Activated CD4-positive, alpha-beta T cell treated with anti-CD3 and anti-CD28 coated beads for 36 hours (primary cell): ENCODE results near the gene EOGT. TPM values are rescaled to one million over a fixed set of nuclear protein-coding genes. Genes with fewer than 3 reads are reported as not detected.

Source experiments
- ATAC-seq: fragments of 200-7000 bp; cut with Tn5 transposase; one replicate; pipeline ENCODE4 v1.10.0; 2021; ENCODE audit warnings: mild to moderate bottlenecking, moderate library complexity
- CTCF ChIA-PET: fragments of 350-600 bp; sonication (Branson Sonifier 250); formaldehyde crosslinking; loops from one replicate; lab custom pipeline; 2021; ENCODE audit warnings: antibody characterized with exemption; lab: Charles Lee
- POLR2A ChIA-PET: fragments of 350-600 bp; sonication (Branson Sonifier 250); formaldehyde crosslinking; loops from one replicate; lab custom pipeline; 2021; ENCODE audit warnings: antibody characterized with exemption, inconsistent platforms; lab: Charles Lee
- DNase-seq: peaks from one replicate; pipeline ENCODE4 v3.0.0-alpha.2; 2020
- H3K27ac Mint-ChIP-seq: one replicate; pipeline ENCODE4 v1.8.0; 2021; ENCODE audit warnings: mixed read lengths
- H3K27me3 Mint-ChIP-seq: one replicate; pipeline ENCODE4 v1.8.0; 2021; ENCODE audit warnings: mixed read lengths
- H3K36me3 Mint-ChIP-seq: one replicate; pipeline ENCODE4 v1.8.0; 2021; ENCODE audit warnings: low read depth, mixed read lengths
- H3K4me1 Mint-ChIP-seq: one replicate; pipeline ENCODE4 v1.8.0; 2021; ENCODE audit warnings: mixed read lengths
- H3K4me3 Mint-ChIP-seq: one replicate; pipeline ENCODE4 v1.8.0; 2021; ENCODE audit warnings: mild to moderate bottlenecking, moderate library complexity, mixed read lengths
- H3K9me3 Mint-ChIP-seq: one replicate; pipeline ENCODE4 v1.8.0; 2021; ENCODE audit warnings: low read depth, mixed read lengths
- intact Hi-C, 2 experiments: fragments of 100-400 bp; cut with DNase I in 1 of 2; cut with micrococcal nuclease in 1 of 2; formaldehyde crosslinking; loops; one replicate each; pipeline versions ENCODE4 v1.14.2 to v1.15.1; 2022 to 2024; cut with DNase I, micrococcal nuclease
- total RNA-seq, 2 experiments: library from RNA; stranded (reverse); gene quantifications; one replicate each; pipeline ENCODE4 v1.2.3, GENCODE V29; 2021

Gene EOGT
- total RNA-seq, 2 experiments from 2014 or later, result 6.0 to 8.4 TPM

GRCh38 chr3:69032142-69032541, 18.7 kb upstream of the EOGT start:
- H3K9me3 Mint-ChIP-seq, result no peaks in the 10 kb centered on the region
- no peak overlapping the region for H3K27ac Mint-ChIP-seq
- ChIA-PET POLR2A (interaction anchor here (0.5 kb wide), 1 partner anchor 69 kb away, joined by 5 read pairs; no protein-coding TSS in a partner anchor), CTCF (interaction anchor here (0.7 to 1.1 kb wide), 2 partner anchors 14 to 54 kb away, joined by 3 to 4 read pairs; no protein-coding TSS in a partner anchor)
- H3K36me3 Mint-ChIP-seq, result peaks cover 62% of the 10 kb centered on the region
- no peak overlapping the region for H3K4me3 Mint-ChIP-seq
- no peaks in the 10 kb centered on the region for H3K27me3 Mint-ChIP-seq
- intact Hi-C loops, result no loop called here
- DNase-seq (no peak), ATAC-seq (peak; percentile 69)
- H3K4me1 Mint-ChIP-seq, result peaks cover 15% of the 10 kb centered on the region

GRCh38 chr3:69031635-69032034, 18.2 kb upstream of the EOGT start:
- intact Hi-C loops, result no loop called here
- Mint-ChIP-seq H3K27me3 (no peaks in the 10 kb centered on the region), H3K4me3 (no peak overlapping the region), H3K36me3 (peaks cover 60% of the 10 kb centered on the region), H3K4me1 (peaks cover 15% of the 10 kb centered on the region), H3K27ac (no peak overlapping the region), H3K9me3 (no peaks in the 10 kb centered on the region)
- POLR2A ChIA-PET, result interaction anchor here (0.5 kb wide), 1 partner anchor 69 kb away, joined by 5 read pairs; no protein-coding TSS in a partner anchor
- no peak for DNase-seq
- ATAC-seq, result no peak
- CTCF ChIA-PET, result interaction anchor here (0.7 kb wide), 1 partner anchor 15 kb away, joined by 3 read pairs; no protein-coding TSS in a partner anchor

DNA sequence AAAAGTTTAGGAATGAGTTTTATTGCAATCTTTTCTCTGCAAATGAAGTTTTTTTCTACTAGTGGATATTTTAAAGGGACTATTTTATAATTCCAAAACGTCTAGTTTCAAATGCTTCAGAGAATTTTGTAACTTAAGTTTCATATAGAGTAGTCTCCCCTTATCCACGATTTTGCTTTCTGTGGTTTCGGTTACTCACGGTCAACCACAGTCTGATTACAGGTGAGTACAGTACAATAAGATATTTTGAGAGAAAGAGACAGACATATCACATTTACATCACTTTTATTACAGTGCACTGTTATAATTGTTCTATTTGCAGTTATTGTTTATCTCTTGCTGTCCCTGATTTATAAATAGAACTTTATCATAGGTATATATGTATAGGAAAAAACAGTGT, 7.4 kb upstream of the EOGT start:
- Mint-ChIP-seq H3K36me3 (peaks cover 28% of the 10 kb centered on the region), H3K9me3 (no peaks in the 10 kb centered on the region), H3K27me3 (no peaks in the 10 kb centered on the region), H3K4me3 (no peak overlapping the region), H3K4me1 (peaks cover 5% of the 10 kb centered on the region), H3K27ac (no peak overlapping the region)
- DNase-seq (no peak), ATAC-seq (no peak)
- ChIA-PET CTCF (interaction anchor here (1.0 to 1.2 kb wide), 2 partner anchors 17 to 31 kb away, joined by 3 to 4 read pairs; partner anchors contain the start of gene TMF1), POLR2A (no interaction called here)
- intact Hi-C loops, result no loop called here

DNA sequence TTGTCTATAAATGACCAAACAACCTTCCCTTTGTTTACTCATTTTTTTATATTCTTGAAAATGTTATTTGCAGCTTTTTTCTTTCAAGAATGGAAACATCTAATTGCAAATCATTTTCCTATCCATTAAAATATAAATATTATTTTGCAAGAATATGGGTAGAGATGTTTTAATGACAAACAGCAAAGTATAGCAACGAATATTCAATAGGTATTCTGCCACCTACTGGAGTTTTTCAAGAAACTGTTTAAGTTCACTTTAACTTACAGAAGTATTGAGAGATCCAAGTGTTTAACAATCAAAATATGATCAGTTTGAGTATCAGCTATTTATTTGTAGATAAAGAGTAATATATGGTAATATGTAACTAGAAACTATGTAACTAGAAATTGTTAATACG, 6.9 kb upstream of the EOGT start:
- no peak for ATAC-seq
- Mint-ChIP-seq H3K27ac (no peak overlapping the region), H3K36me3 (peaks cover 24% of the 10 kb centered on the region), H3K4me3 (no peak overlapping the region), H3K27me3 (no peaks in the 10 kb centered on the region), H3K9me3 (no peaks in the 10 kb centered on the region), H3K4me1 (peaks cover 5% of the 10 kb centered on the region)
- intact Hi-C loops, result no loop called here
- no peak for DNase-seq
- POLR2A ChIA-PET, result interaction anchor here (0.6 kb wide), 1 partner anchor 11 kb away, joined by 7 read pairs; no protein-coding TSS in a partner anchor
- CTCF ChIA-PET, result interaction anchor here (0.8 to 1.2 kb wide), 3 partner anchors 17 to 167 kb away, joined by 3 to 4 read pairs (median 3); partner anchors contain the start of gene TMF1

DNA sequence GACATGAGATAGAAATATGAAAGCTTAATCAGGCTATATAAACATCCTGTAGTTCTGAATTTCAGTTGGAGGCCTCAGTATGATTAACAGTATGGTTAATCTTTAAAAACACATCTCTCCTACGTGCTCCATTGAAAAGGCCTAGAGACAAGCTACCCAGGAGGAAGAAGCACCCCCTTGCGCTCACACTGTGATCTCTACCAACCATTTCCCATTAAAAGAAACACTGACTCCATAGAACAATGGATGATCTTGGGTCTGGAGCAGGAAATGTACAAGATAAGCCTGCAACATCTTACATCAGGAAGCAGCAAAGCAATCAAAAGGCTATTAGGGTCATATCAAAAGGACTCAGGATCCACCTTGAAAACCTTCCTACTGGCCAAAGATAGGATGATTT, 3.4 kb upstream of the EOGT start:
- POLR2A ChIA-PET, result no interaction called here
- Mint-ChIP-seq H3K27me3 (no peaks in the 10 kb centered on the region), H3K36me3 (peaks cover 21% of the 10 kb centered on the region), H3K4me1 (peaks cover 24% of the 10 kb centered on the region), H3K27ac (no peak overlapping the region), H3K4me3 (no peak overlapping the region), H3K9me3 (no peaks in the 10 kb centered on the region)
- DNase-seq (no peak), ATAC-seq (no peak)
- intact Hi-C loops, result no loop called here
- CTCF ChIA-PET, result interaction anchor here (0.7 kb wide), 1 partner anchor 11 kb away, joined by 3 read pairs; no protein-coding TSS in a partner anchor

- ATAC-seq (no peak), DNase-seq (no peak)
- H3K27ac Mint-ChIP-seq, result no peak overlapping the region
- no peaks in the 10 kb centered on the region for H3K27me3 Mint-ChIP-seq
- no peaks in the 10 kb centered on the region for H3K9me3 Mint-ChIP-seq
- H3K4me1 Mint-ChIP-seq, result peaks cover 24% of the 10 kb centered on the region
- H3K36me3 Mint-ChIP-seq, result peaks cover 20% of the 10 kb centered on the region
- CTCF ChIA-PET, result interaction anchor here (0.6 kb wide), 1 partner anchor 86 kb away, joined by 3 read pairs; no protein-coding TSS in a partner anchor
- intact Hi-C loops, result no loop called here
- POLR2A ChIA-PET, result no interaction called here
- H3K4me3 Mint-ChIP-seq, result no peak overlapping the region
Measured at GRCh38 chr3:69016102-69016501, 2.6 kb upstream of the EOGT start.

- H3K36me3 Mint-ChIP-seq, result peaks cover 20% of the 10 kb centered on the region
- ATAC-seq (no peak), DNase-seq (no peak)
- peak overlapping the region; percentile 81 for H3K27ac Mint-ChIP-seq
- POLR2A ChIA-PET, result interaction anchor here (0.6 to 0.8 kb wide), 2 partner anchors 12 to 1359 kb away, joined by 3 to 4 read pairs; no protein-coding TSS in a partner anchor
- peaks cover 24% of the 10 kb centered on the region for H3K4me1 Mint-ChIP-seq
- intact Hi-C loops, result loop anchor here (2.0 to 5.0 kb wide), 3 partner anchors 69 to 293 kb away; no protein-coding TSS in a partner anchor
- H3K27me3 Mint-ChIP-seq, result no peaks in the 10 kb centered on the region
- CTCF ChIA-PET, result interaction anchor here (0.7 to 1.3 kb wide), 5 partner anchors 9 to 265 kb away, joined by 3 to 6 read pairs (median 3); no protein-coding TSS in a partner anchor
- peak overlapping the region; percentile 77 for H3K4me3 Mint-ChIP-seq
- H3K9me3 Mint-ChIP-seq, result no peaks in the 10 kb centered on the region
Measured at GRCh38 chr3:69014022-69014580, 617 bp upstream of the EOGT start.

GRCh38 chr3:69012800-69013252, 658 bp downstream of the EOGT start:
- Mint-ChIP-seq H3K9me3 (no peaks in the 10 kb centered on the region), H3K27ac (peak overlapping the region; percentile 82), H3K36me3 (peaks cover 22% of the 10 kb centered on the region), H3K4me3 (peak overlapping the region; percentile 72), H3K4me1 (peaks cover 24% of the 10 kb centered on the region), H3K27me3 (no peaks in the 10 kb centered on the region)
- DNase-seq (peak; percentile 48), ATAC-seq (peak; percentile 11)
- intact Hi-C loops, result loop anchor here in 1 of 2 experiments (1.0 to 5.0 kb wide), 4 partner anchors 39 to 294 kb away; partner anchors contain the start of genes TMF1 and UBA3
- POLR2A ChIA-PET, result no interaction called here
- CTCF ChIA-PET, result interaction anchor here (0.6 to 1.7 kb wide), 5 partner anchors 11 to 298 kb away, joined by 3 to 4 read pairs (median 3); no protein-coding TSS in a partner anchor

DNA sequence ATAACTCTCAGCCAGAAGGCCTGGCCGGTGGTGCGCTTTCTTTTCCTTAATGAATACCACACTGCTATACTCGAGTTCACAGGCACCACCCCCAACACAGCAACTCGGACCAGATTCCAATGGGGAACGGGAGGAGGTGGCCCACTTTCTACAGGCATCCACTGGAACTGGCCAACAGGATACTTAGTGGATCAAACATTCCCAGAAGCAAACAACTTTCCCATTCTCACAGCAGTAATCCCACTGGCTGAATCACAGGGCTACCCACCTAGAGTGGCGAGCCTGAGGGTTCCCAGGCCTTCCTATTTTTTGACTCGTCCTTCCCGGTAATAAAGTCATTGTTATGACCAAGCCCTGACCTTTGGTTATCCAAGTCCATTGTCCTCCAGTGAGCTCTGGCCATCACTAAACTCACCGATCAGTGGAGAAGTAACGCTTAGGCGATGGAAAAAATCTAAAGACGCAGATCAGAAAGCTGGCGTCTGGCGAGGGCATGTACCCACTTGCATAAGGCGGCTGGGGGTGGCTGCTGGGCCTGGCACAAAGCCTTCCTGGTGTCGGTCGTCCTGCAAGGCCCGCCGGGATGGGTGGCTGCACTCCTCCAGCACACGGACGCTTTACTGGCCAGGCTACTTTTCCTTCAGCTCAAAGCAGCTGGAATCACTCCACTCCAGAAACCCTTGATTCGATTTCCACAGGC, 1.2 kb downstream of the EOGT start:
- Mint-ChIP-seq H3K27ac (peak overlapping the region; percentile 82), H3K9me3 (no peaks in the 10 kb centered on the region), H3K4me1 (peaks cover 24% of the 10 kb centered on the region), H3K27me3 (no peaks in the 10 kb centered on the region), H3K36me3 (peaks cover 19% of the 10 kb centered on the region), H3K4me3 (peak overlapping the region; percentile 72)
- ATAC-seq, result no peak
- POLR2A ChIA-PET, result no interaction called here
- intact Hi-C loops, result loop anchor here in 1 of 2 experiments (2.0 to 5.0 kb wide), 3 partner anchors 69 to 295 kb away; partner anchors contain the start of gene UBA3
- CTCF ChIA-PET, result interaction anchor here (0.6 to 1.9 kb wide), 6 partner anchors 10 to 299 kb away, joined by 3 to 5 read pairs (median 3); no protein-coding TSS in a partner anchor
- DNase-seq, result no peak

GRCh38 chr3:69011096-69011730, 2.3 kb downstream of the EOGT start:
- ATAC-seq (no peak), DNase-seq (no peak)
- H3K27me3 Mint-ChIP-seq, result no peaks in the 10 kb centered on the region
- H3K27ac Mint-ChIP-seq, result no peak overlapping the region
- peaks cover 21% of the 10 kb centered on the region for H3K4me1 Mint-ChIP-seq
- ChIA-PET POLR2A (no interaction called here), CTCF (interaction anchor here (1.1 to 1.9 kb wide), 4 partner anchors 9 to 110 kb away, joined by 3 to 5 read pairs (median 4); no protein-coding TSS in a partner anchor)
- intact Hi-C loops, result loop anchor here in 1 of 2 experiments (5.0 kb wide), 2 partner anchors 191 to 296 kb away; no protein-coding TSS in a partner anchor
- no peaks in the 10 kb centered on the region for H3K9me3 Mint-ChIP-seq
- H3K36me3 Mint-ChIP-seq, result peaks cover 18% of the 10 kb centered on the region
- H3K4me3 Mint-ChIP-seq, result no peak overlapping the region
